MM.1S (cell line): Measurements from ENCODE around the gene PCYOX1L.

ENCODE experiments used
- DNase-seq: peaks from one replicate; pipeline ENCODE4 v3.0.0-alpha.2; 2015
- H2AFZ ChIP-seq: fragments of 300-600 bp; sonication (generic); 2 replicates; pipeline ENCODE4 v1.6.0; 2016; ENCODE audit warnings: antibody characterized with exemption, low read length
- H3F3A ChIP-seq: fragments of 300-600 bp; sonication (generic); 2 replicates; pipeline ENCODE4 v1.6.1; 2016; ENCODE audit warnings: mild to moderate bottlenecking, antibody characterized with exemption, low read length, moderate library complexity, mixed read lengths; ENCODE audit not compliant: insufficient read depth
- H3K27ac ChIP-seq: fragments of 300-600 bp; sonication (generic); 2 replicates; pipeline ENCODE4 v1.5.1; 2016; ENCODE audit warnings: mild to moderate bottlenecking, low read length
- H3K27me3 ChIP-seq: fragments of 300-600 bp; sonication (generic); replicated peaks from 2 replicates; pipeline ENCODE4 v1.6.0; 2016; ENCODE audit warnings: low read length; ENCODE audit not compliant: insufficient read depth
- H3K36me3 ChIP-seq: fragments of 300-600 bp; sonication (generic); replicated peaks from 2 replicates; pipeline ENCODE4 v1.6.1; 2016; ENCODE audit warnings: mild to moderate bottlenecking, low read length, mixed read lengths; ENCODE audit not compliant: insufficient read depth
- H3K4me1 ChIP-seq: fragments of 300-600 bp; sonication (generic); 2 replicates; pipeline ENCODE4 v1.6.1; 2016; ENCODE audit warnings: low read length, mixed read lengths
- H3K4me2 ChIP-seq: fragments of 300-600 bp; sonication (generic); 2 replicates; pipeline ENCODE4 v1.6.0; 2016; ENCODE audit warnings: low read depth, low read length
- H3K4me3 ChIP-seq: fragments of 300-600 bp; sonication (generic); 2 replicates; pipeline ENCODE4 v1.5.1; 2016; ENCODE audit warnings: low read length, mixed read lengths
- H3K79me2 ChIP-seq: fragments of 300-600 bp; sonication (generic); 2 replicates; pipeline ENCODE4 v1.6.1; 2016; ENCODE audit warnings: mixed run types, low read length, mixed read lengths
- H3K9ac ChIP-seq: fragments of 300-600 bp; sonication (generic); 2 replicates; pipeline ENCODE4 v1.6.1; 2016; ENCODE audit warnings: low read length, mixed read lengths
- H3K9me2 ChIP-seq: fragments of 300-600 bp; sonication (generic); replicated peaks from 2 replicates; pipeline ENCODE4 v1.6.1; 2016; ENCODE audit warnings: mild to moderate bottlenecking, low read length, mixed read lengths; ENCODE audit not compliant: insufficient read depth
- H3K9me3 ChIP-seq: fragments of 300-600 bp; sonication (generic); replicated peaks from 2 replicates; pipeline ENCODE4 v1.6.1; 2016; ENCODE audit warnings: mild to moderate bottlenecking, low read length, mixed read lengths; ENCODE audit not compliant: insufficient read depth
- H4K20me1 ChIP-seq: fragments of 300-600 bp; sonication (generic); 2 replicates; pipeline ENCODE4 v1.6.1; 2016; ENCODE audit warnings: mild to moderate bottlenecking, low read length, moderate library complexity, mixed read lengths; ENCODE audit not compliant: insufficient read depth
- EZH2 ChIP-seq: fragments of 300-600 bp; sonication (generic); optimal IDR thresholded peaks from 2 replicates; pipeline ENCODE3; 2017; ENCODE audit warnings: low read depth, mild to moderate bottlenecking, antibody characterized with exemption, low read length, mixed read lengths
- EZH2phosphoT487 ChIP-seq: fragments of 300-600 bp; sonication (generic); IDR thresholded peaks from 2 replicates; pipeline ENCODE4 v1.6.1; 2018; ENCODE audit warnings: antibody characterized with exemption, low read length
- TF ChIP-seq, protein P1 (sequence below): fragments of 300-600 bp; sonication (generic); IDR thresholded peaks from 2 replicates; pipeline ENCODE4 v1.5.1; 2016; ENCODE audit warnings: antibody characterized with exemption, low read length, mixed read lengths

The PCYOX1L gene

DNA sequence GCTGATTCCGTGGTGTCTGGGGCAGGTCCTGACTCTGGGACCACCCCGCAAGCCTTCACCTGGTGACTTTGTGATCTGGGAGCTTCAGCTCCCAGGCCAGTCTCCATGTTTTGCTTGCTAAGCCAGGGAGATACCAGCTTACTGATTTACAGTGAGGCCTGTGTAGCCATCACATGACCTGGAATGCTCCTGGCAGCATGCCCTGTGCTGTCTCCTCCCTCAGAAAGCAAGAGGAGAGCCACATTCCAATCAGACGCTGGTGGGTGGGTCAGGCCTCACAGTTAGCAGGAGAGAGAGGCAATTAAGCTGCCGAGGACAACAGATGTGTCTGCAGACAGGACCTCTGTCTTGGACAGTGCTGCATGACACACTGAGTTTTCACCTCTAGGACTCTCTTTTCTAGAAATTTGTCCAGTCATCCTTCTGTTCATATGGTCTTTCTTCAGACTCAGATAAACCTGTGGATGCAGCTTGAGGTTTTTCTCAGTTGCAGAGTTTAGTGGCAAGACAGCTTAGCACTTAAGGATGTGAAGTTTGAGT, 37.0 kb upstream of the PCYOX1L start:
- no peak overlapping the region for H3K4me3 ChIP-seq
- H3K27ac ChIP-seq: no peak overlapping the region
- no peak for DNase-seq
- H3K4me1 ChIP-seq: peaks cover 6% of the 10 kb centered on the region; the same call in 1 of the 2 replicates
- no peak overlapping the region for H3K9ac ChIP-seq
- no peaks in the 10 kb centered on the region for H4K20me1 ChIP-seq
- TF ChIP-seq EZH2 (no peak), EZH2phosphoT487 (no peak)
- TF ChIP-seq, protein P1, sequence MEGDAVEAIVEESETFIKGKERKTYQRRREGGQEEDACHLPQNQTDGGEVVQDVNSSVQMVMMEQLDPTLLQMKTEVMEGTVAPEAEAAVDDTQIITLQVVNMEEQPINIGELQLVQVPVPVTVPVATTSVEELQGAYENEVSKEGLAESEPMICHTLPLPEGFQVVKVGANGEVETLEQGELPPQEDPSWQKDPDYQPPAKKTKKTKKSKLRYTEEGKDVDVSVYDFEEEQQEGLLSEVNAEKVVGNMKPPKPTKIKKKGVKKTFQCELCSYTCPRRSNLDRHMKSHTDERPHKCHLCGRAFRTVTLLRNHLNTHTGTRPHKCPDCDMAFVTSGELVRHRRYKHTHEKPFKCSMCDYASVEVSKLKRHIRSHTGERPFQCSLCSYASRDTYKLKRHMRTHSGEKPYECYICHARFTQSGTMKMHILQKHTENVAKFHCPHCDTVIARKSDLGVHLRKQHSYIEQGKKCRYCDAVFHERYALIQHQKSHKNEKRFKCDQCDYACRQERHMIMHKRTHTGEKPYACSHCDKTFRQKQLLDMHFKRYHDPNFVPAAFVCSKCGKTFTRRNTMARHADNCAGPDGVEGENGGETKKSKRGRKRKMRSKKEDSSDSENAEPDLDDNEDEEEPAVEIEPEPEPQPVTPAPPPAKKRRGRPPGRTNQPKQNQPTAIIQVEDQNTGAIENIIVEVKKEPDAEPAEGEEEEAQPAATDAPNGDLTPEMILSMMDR: no peak
- H3K27me3 ChIP-seq: no peaks in the 10 kb centered on the region
- no peaks in the 10 kb centered on the region for H3F3A ChIP-seq
- H2AFZ ChIP-seq: no peak overlapping the region
- H3K4me2 ChIP-seq: no peak overlapping the region
- H3K9me3 ChIP-seq: no peaks in the 10 kb centered on the region
- no peaks in the 10 kb centered on the region for H3K79me2 ChIP-seq
- no peaks in the 10 kb centered on the region for H3K9me2 ChIP-seq
- H3K36me3 ChIP-seq: no peaks in the 10 kb centered on the region

DNA sequence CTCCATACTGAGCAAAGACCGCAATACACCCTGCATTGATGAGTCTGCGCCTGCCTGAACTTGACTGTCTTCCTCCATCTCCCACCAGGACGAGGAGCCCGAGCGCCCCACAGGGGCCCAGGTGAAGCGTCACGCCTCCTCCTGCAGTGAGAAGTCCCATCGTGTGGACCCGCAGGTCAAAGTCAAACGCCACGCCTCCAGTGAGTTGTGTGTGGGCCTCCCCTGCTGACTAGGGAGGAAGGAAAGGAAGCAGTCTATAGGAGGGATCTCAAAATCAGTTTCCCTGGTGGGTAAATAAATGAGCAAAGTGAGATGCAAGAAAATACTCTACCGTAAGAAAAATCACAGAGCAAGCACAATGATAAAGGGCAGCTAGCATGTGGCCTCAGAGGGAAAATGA, 35.3 kb upstream of the PCYOX1L start:
- Histone ChIP-seq H4K20me1 (no peaks in the 10 kb centered on the region), H3K36me3 (no peaks in the 10 kb centered on the region), H3K9ac (no peak overlapping the region), H3K9me2 (no peaks in the 10 kb centered on the region), H3K9me3 (no peaks in the 10 kb centered on the region), H2AFZ (no peak overlapping the region), H3K4me1 (peaks cover 3% of the 10 kb centered on the region; the same call in 1 of the 2 replicates), H3K27ac (no peak overlapping the region), H3K79me2 (no peaks in the 10 kb centered on the region), H3K4me2 (no peak overlapping the region), H3K4me3 (no peak overlapping the region), H3K27me3 (no peaks in the 10 kb centered on the region), H3F3A (no peaks in the 10 kb centered on the region)
- TF ChIP-seq, protein P1: no peak
- TF ChIP-seq EZH2 (no peak), EZH2phosphoT487 (no peak)
- no peak for DNase-seq

DNA sequence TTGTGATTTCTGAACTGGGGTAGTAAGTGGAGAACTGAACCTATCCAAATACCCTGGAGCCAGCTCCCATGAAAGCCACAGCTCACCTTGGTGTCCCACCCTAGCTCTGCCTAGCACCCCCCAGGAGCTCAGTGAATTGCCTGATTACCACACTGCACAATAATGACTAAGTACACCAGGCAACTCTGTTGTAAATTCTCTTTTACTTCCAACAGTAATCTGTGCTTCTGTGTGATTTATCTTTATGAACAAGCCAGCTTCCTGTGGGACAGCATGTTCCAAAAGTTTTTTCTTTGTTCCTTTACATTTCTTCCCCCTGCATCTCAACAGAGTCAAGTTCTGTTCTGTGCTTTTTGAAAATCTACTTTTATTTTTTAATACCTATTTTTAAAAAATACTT, 34.6 kb upstream of the PCYOX1L start:
- Histone ChIP-seq H3K4me1 (no peaks in the 10 kb centered on the region), H3K36me3 (no peaks in the 10 kb centered on the region), H3K9ac (no peak overlapping the region), H3K27ac (no peak overlapping the region), H3K27me3 (no peaks in the 10 kb centered on the region), H3K9me2 (no peaks in the 10 kb centered on the region), H2AFZ (no peak overlapping the region), H3K79me2 (no peaks in the 10 kb centered on the region), H4K20me1 (no peaks in the 10 kb centered on the region), H3K9me3 (no peaks in the 10 kb centered on the region), H3F3A (no peaks in the 10 kb centered on the region), H3K4me2 (no peak overlapping the region), H3K4me3 (no peak overlapping the region)
- TF ChIP-seq, protein P1: no peak
- no peak for TF ChIP-seq EZH2phosphoT487
- no peak for TF ChIP-seq EZH2
- DNase-seq: no peak
